ENCODE data around the gene WNT5A.

DNA sequence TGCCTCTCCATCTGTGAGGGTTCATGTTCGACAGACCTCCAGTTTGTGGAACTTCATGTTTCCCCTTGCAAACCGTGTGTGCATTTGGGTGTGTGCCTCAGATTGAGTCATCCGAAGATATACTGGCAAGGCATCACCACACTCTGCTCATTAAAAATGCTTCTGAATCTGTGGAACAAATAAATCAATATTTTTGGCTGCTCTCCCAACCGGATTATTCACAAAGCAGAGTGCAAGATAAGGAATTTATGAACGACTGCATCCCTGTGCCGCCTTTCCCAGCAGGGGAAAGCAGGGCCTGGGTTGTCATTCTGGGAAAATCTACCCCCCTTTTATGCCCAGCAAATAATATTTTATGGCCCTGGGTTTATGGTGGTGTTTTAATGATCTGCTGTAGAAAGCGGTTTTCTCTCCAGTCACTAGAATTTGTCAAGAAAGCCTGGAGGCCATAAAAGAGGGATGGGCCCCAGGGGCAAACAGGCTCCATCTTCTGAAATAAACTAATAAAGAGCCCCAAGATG lies 4.2 kb upstream of the WNT5A start:
- no peak for TF ChIP-seq EZH2 (IDR thresholded peaks at IDR 0.05; ENCODE audit: borderline replicate concordance)
- TF ChIP-seq, protein P1, sequence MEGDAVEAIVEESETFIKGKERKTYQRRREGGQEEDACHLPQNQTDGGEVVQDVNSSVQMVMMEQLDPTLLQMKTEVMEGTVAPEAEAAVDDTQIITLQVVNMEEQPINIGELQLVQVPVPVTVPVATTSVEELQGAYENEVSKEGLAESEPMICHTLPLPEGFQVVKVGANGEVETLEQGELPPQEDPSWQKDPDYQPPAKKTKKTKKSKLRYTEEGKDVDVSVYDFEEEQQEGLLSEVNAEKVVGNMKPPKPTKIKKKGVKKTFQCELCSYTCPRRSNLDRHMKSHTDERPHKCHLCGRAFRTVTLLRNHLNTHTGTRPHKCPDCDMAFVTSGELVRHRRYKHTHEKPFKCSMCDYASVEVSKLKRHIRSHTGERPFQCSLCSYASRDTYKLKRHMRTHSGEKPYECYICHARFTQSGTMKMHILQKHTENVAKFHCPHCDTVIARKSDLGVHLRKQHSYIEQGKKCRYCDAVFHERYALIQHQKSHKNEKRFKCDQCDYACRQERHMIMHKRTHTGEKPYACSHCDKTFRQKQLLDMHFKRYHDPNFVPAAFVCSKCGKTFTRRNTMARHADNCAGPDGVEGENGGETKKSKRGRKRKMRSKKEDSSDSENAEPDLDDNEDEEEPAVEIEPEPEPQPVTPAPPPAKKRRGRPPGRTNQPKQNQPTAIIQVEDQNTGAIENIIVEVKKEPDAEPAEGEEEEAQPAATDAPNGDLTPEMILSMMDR (IDR thresholded peaks at IDR 0.05; ENCODE audit: poor library complexity) = no peak
- no peak for TF ChIP-seq EZH2phosphoT487 (IDR thresholded peaks at IDR 0.05; ENCODE audit: low read depth, severe bottlenecking, unreplicated experiment)

All from hepatocyte (in vitro differentiated cells).